ENCODE results near the gene TTC28. TPM values are rescaled to one million over a fixed set of nuclear protein-coding genes. Genes with fewer than 3 reads are reported as not detected.

Gene TTC28
- polyA plus RNA-seq, 1 donor from 2014 or later, result 14.8 TPM

GRCh38 chr22:28507896-28508295 lies 171.7 kb downstream of the TTC28 start:
- no peaks in the 10 kb centered on the region for H3K36me3 ChIP-seq (ENCODE audit: insufficient read depth, low read length)
- no peaks in the 10 kb centered on the region for H3K9me3 ChIP-seq (ENCODE audit: low read length)
- H3F3A ChIP-seq (ENCODE audit: insufficient read depth, low read length, poor library complexity, severe bottlenecking), result peaks cover 7% of the 10 kb centered on the region
- H3K27me3 ChIP-seq (ENCODE audit: insufficient read depth, low read depth, low read length), result no peaks in the 10 kb centered on the region
- H3K9ac ChIP-seq (ENCODE audit: low read length), result no peak overlapping the region
- H3K9me2 ChIP-seq (ENCODE audit: insufficient read depth, low read length), result no peaks in the 10 kb centered on the region
- no peak for TF ChIP-seq SMC3 (conservative IDR thresholded peaks at IDR 0.05; ENCODE audit: poor library complexity)
- TF ChIP-seq, protein P1, sequence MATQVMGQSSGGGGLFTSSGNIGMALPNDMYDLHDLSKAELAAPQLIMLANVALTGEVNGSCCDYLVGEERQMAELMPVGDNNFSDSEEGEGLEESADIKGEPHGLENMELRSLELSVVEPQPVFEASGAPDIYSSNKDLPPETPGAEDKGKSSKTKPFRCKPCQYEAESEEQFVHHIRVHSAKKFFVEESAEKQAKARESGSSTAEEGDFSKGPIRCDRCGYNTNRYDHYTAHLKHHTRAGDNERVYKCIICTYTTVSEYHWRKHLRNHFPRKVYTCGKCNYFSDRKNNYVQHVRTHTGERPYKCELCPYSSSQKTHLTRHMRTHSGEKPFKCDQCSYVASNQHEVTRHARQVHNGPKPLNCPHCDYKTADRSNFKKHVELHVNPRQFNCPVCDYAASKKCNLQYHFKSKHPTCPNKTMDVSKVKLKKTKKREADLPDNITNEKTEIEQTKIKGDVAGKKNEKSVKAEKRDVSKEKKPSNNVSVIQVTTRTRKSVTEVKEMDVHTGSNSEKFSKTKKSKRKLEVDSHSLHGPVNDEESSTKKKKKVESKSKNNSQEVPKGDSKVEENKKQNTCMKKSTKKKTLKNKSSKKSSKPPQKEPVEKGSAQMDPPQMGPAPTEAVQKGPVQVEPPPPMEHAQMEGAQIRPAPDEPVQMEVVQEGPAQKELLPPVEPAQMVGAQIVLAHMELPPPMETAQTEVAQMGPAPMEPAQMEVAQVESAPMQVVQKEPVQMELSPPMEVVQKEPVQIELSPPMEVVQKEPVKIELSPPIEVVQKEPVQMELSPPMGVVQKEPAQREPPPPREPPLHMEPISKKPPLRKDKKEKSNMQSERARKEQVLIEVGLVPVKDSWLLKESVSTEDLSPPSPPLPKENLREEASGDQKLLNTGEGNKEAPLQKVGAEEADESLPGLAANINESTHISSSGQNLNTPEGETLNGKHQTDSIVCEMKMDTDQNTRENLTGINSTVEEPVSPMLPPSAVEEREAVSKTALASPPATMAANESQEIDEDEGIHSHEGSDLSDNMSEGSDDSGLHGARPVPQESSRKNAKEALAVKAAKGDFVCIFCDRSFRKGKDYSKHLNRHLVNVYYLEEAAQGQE (IDR thresholded peaks at IDR 0.05; ENCODE audit: borderline replicate concordance), result no peak
- TF ChIP-seq TAF1 (IDR thresholded peaks at IDR 0.05; ENCODE audit: low read depth), result no peak
- TF ChIP-seq EP300 (conservative IDR thresholded peaks at IDR 0.05; ENCODE audit: poor library complexity, severe bottlenecking), result no peak
- TF ChIP-seq POLR2AphosphoS5 (IDR thresholded peaks at IDR 0.05), result no peak
- no peak for TF ChIP-seq MXI1 (conservative IDR thresholded peaks at IDR 0.05; ENCODE audit: poor library complexity, severe bottlenecking)
- no peak for TF ChIP-seq EZH2 (IDR thresholded peaks at IDR 0.05; ENCODE audit: borderline replicate concordance, insufficient read depth, low read length, poor library complexity, severe bottlenecking)
- no peak for TF ChIP-seq RAD21 (conservative IDR thresholded peaks at IDR 0.05)
- no peak for TF ChIP-seq CTCF (IDR thresholded peaks at IDR 0.05; ENCODE audit: poor library complexity, severe bottlenecking)
- no peaks in the 10 kb centered on the region for H4K20me1 ChIP-seq (ENCODE audit: insufficient read depth)
- peaks cover 4% of the 10 kb centered on the region for H3K79me2 ChIP-seq (replicated peaks; ENCODE audit: insufficient read depth, low read length)
- H2AFZ ChIP-seq (ENCODE audit: low read depth, low read length), result no peak overlapping the region
- no peak overlapping the region for H3K4me2 ChIP-seq (ENCODE audit: low read length)
- H3K4me3 ChIP-seq (ENCODE audit: low read length), result no peak overlapping the region
- no peak overlapping the region for H3K27ac ChIP-seq (ENCODE audit: low read length)

DNA sequence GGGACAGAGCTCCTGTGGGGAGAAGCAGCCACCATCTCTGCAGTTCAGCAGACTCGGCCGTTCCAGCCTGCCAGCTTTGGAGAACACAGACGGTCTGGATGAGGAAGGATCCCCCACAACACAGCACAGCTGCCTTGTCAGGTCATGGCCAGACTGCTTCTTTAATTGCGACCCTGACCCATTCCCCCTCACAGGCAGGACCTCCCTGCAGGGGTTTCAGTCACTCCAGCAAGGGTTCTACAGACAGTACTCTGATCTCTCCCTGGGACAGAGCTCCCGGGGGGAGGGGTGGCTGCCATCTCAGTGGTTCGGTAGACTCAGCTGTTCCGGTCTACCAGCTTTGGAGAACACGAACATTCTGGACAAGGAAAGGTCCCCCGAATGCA lies 173.5 kb downstream of the TTC28 start:
- Histone ChIP-seq H3K9me3 (ENCODE audit: low read length) (no peaks in the 10 kb centered on the region), H3K27me3 (ENCODE audit: insufficient read depth, low read depth, low read length) (no peaks in the 10 kb centered on the region), H3F3A (ENCODE audit: insufficient read depth, low read length, poor library complexity, severe bottlenecking) (peaks cover 7% of the 10 kb centered on the region), H3K27ac (ENCODE audit: low read length) (no peak overlapping the region), H3K79me2 (replicated peaks; ENCODE audit: insufficient read depth, low read length) (peaks cover 4% of the 10 kb centered on the region), H3K9ac (ENCODE audit: low read length) (no peak overlapping the region), H3K4me3 (ENCODE audit: low read length) (no peak overlapping the region), H2AFZ (ENCODE audit: low read depth, low read length) (no peak overlapping the region), H3K4me2 (ENCODE audit: low read length) (no peak overlapping the region), H3K36me3 (ENCODE audit: insufficient read depth, low read length) (no peaks in the 10 kb centered on the region), H3K9me2 (ENCODE audit: insufficient read depth, low read length) (no peaks in the 10 kb centered on the region), H4K20me1 (ENCODE audit: insufficient read depth) (no peaks in the 10 kb centered on the region)
- TF ChIP-seq EP300 (conservative IDR thresholded peaks at IDR 0.05; ENCODE audit: poor library complexity, severe bottlenecking) (no peak), EZH2 (IDR thresholded peaks at IDR 0.05; ENCODE audit: borderline replicate concordance, insufficient read depth, low read length, poor library complexity, severe bottlenecking) (no peak)

Data from neural cell (in vitro differentiated cells).